Stimulated activated CD4-positive, alpha-beta T cell treated with anti-CD3 and anti-CD28 coated beads, Interleukin-15, amount 100 ng/mL, for 24 hours (primary cell): ENCODE measurements around the gene NT5DC1.

Experiments
- DNase-seq: peaks from one replicate; pipeline ENCODE4 v3.0.0-alpha.2; 2020

NT5DC1 gene

DNA sequence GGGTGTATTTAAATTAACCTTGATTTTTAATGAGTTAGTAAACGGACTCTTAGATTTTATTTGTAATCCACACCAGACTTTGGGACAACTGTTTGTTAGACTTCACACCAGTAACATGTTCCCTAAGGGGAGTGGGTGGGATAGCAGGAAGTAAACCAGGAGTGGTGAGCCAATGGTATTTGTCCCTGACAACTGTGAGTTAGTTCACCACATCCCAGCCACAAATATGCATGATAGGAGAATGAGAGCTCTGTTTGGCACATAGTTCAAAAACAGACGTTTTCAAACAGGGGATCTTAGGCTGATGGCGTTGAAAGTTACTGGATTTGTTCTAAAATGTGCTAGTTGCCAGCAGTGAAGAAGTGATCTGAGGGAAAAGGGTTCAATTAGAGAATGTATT is 44.0 kb downstream of the NT5DC1 start:
- no peak for DNase-seq

DNA sequence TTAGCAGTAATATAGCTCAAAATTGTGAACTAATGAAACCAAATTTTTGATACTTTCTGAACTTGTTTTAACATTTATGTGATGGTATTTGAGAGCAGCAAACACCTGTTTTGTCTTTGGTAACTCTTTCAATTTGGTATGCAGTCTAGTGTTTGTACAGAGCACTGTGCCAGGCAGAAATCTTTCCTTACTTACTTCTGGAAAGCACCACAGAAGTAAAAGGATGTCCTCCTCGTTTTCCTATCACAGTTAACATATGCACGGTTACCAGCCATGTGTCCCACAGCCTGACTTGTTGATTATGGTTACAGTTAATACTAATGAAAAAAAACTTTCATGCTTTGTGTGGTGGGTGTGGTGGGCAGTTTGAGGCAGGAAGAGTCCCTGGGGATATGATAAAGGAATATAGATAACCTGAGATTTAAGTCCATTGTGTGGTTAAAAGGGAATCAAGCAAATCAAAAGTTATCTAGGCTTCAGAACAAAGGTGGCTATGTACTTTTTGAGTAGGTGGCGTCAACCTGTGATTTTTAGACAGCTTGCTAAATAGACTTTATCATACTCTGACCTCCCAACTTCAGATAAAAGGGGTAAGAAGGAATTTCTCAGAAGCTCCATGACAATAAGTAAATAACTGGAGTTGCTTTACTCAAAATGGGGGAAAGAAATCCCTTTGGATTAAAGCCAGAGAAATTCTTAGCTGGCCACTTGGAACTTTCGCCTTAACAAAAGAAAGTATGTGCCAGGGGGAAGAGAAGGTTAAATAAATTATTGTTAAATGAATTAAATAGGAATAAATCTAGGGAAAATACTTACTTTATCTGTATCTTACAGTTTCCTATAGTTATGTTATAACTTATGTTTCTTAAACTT is 45.4 kb downstream of the NT5DC1 start:
- no peak for DNase-seq

DNA sequence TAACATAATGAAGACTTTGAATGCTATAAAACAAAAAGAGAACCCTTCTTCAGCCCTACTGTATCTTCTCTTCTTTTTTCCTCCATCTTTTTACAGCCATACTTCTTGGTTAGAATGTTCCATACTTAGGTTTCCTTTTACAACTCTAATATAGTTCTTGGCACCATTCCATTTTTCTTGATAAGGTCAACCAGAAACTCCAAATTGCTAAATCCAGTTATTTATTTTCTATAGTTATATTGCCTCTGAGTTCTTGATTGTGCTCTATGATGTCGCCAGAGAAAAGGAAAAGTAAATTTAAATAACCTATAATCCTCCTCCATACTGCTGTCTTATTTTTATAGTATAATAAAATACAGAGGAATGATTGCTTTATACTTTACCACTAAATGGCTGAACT is 52.0 kb downstream of the NT5DC1 start:
- DNase-seq, result no peak

DNA sequence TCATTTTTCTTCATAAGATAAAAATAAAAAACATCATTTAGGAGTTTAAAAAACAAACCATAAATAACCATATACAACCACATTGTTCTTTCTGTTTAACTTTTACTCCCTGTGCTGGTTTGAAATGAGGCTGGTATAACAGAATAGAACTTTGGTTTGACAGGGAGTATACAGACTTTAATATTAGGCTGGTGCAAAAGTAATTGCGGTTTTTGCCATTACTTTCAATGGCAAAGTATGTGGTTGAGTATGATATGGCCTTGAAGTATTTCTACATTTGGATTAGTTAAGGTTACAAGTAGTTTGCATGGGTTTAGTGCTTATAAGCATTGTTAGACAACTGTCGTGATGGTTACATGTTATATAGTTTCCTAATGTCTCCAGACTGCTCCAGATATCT is 54.2 kb downstream of the NT5DC1 start:
- no peak for DNase-seq

DNA sequence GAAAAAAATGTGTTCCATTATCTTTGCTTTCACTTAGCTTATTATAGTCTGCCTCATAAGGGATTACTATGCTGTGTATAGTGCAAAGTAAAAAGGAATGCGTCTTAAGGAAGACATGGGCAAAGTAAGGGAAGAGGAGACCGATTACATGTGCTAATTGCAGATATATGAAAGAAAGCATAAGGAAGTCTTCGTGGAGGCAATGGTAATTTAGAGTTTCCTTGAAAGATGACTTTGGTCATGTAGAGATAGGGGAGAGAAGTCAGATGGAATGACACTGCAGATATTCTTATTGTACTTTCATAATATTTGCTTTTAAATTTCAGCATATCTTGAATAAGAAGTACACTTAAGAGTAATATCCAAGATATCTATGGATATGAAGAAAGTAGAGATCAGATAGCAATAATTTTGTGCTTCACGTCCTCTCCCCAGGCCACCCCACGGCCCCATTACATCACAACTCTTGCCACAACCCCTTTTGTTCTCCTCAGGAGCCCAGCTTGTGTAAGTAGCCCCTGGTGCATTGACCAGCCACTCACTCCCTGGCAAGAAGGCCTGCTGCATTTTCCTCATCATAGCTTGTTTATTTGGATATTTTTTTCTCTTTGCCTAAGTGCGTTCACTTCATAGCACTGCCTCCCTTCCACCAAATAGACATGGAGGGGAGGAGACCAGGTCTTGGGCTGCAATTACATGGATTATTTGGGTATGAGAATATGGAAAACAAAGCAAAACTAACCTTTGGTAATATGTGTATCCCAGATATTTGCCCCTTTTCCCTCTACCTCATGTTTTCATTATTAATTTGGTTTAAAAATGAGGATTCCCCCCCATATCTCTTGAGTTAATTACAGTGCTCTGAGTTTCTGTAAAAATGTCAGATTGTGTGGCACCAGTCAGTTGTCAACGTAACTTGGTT is 56.0 kb downstream of the NT5DC1 start:
- DNase-seq, result no peak

DNA sequence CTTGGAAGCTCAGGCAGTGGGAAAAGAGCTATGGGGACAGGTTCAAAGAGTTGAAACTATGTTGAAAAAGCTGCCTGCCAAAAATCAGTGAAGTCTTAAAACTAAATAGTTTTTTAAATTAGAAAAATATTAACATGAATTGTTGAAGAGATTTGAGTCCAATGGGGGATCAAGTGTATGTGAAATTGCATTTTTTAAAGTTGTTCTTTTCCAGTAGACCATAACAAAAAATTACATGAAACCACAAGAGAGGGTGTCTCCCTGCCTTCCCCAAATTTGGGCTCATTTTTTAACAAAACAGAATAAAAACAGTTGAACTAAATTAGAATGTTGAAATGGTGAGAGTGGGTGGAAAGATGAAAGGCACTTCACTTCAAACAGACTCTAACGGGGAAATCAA is 56.7 kb downstream of the NT5DC1 start:
- no peak for DNase-seq

DNA sequence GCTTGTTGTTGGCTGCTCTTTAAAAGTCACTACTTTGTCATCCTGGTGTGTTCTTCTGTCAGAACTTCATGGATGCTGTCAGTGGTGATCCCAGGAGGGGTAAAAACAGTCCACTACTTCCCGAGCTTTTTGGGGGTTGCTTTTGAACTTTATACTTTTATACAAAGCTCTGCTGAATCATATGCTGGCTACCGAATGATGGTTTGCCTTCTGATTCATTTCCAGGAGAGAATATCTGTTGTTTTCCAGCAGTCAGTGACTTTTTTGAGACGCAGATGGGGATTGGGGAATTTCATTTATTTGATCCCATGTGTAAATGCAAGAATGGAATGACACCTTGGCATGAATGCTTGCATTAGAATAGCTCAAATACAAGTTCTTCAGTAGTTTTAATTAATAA is 58.0 kb downstream of the NT5DC1 start:
- DNase-seq, result no peak

DNA sequence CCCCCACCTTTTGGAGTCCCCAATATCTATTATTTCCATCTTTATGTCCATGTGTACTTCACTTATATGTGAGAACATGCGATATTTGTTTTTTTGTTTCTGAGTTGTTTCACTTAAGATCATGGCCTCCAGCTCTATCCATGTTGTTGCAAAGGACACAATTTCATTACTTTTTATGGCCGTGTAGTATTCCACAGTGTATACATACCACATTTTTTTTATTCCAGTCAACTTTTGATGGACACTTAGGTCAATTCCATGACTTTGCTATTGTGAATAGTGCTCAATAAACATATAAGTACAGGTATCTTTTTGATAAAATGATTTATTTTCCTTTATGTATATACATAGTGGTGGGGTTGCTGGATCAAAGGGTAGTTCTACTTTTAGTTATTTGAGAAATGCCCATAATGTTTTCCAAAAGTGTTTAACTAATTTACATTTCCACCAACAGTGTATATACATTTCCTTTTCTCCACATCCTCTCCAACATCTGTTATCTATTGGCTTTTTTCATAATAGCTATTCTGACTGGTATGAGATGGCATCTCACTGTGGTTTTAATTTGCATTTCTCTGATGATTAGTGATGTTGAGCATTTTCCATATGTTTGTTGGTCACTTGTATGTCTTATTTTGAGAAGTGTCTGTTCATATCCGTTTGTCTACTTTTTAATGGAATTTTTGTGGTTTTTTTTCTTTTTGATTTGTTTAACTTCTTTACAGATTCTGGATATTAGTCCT is 59.3 kb downstream of the NT5DC1 start:
- DNase-seq, result no peak

DNA sequence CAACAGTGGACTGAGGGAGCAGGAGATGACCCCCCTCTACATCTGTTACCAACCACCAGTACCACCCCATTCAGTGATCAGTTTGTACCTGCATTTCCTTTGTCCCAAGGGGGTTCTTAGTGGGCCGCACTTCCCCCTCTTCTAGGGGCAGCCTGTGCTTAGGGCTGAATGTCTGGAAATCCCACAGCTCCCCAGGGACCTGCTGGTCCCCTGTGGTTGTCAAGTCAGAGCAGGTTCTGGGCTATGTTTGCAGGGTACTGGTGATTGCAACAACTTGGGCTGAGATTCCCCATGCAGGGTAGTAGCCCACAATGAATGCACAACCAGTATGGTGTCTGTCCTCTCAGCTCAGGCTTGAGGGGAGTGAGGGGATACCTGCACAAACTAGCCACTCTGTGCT is 64.9 kb downstream of the NT5DC1 start:
- no peak for DNase-seq

DNA sequence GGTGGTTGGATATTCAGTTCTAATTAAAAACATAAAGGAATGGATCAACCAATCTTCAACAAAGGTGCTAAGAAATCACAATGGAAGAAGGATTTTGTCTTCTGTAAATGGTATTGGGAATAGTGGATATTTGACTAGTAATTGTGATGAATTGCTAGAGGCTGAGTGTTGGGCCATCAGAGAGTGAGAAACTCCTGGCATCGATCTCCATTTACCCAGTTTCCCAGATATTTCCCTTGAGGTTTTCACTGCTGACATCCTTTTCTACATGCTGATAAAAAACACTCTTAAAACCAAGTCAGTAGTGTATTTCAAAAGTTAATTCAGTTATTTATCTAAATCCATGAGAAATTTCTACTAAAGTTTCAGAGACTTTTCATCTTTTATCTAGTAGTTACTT is 65.7 kb downstream of the NT5DC1 start:
- DNase-seq, result no peak

DNA sequence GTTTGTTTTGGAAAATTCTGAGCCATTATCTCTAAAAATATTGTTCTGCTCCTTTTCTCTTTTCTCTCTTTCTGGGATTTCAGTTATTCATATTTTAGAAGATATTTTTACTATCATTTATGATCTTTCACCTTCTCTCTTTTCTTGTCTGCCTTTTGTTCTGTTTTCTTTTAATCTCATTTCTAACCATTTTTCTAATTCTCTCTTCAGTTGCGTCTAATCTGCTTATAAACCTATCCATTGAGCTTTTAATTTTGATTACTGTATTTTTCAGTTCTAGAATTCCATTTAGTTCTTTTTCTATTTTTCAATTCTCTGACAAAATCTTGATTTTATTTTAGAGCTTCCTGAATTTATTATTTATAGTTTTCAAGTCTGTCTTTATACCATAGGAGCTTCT is 67.5 kb downstream of the NT5DC1 start:
- no peak for DNase-seq

DNA sequence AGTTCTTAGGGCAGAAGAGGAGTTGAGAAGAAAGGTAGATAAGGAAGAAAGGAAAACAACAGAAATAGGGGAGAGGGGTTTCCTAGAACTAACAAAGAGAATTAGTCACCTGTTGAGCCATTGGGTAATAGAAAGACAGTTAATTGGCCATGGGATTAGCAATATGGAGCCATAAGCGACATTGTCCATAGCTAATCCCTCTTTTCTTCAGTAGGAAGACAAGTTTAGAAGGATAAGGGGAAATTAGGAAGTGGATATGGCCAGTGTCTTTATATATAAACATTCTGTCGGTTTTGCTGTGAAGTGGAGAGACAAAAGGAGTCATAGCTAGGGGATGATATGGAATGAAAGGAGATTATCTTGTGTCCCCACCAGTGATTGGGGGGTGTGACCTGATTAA is 69.2 kb downstream of the NT5DC1 start:
- DNase-seq, result no peak

DNA sequence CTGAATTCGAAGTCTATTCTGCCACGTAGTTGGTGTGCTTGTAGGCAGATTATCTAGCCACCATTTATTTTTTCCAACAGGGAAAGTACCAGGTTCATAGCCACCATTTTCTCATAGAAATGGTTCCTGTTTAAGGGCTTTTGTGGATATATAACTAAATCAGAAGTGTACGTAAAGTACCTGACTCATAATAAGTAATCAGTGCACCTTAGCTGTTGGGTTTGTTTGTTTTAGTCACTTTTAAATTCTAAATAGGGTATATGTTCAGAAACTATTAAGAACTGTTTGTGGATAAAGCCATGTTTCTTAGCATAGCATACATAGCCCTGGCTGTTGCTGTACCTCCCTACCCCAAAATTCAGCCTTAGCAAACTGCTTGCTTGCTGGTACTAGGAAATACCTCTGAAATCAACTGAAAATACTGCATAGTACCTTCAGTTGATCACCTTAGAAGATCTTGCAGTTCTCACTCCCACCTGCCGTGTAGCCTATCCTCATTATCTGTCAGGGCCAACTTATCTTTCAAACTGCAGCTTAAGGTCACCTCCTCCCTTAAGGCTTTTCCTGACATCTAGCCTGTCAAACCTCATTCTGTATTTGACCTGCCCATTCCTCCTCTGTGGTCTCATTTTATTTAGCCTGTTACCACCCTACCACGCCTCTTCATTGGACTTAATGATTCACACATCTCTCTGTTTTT is 69.9 kb downstream of the NT5DC1 start:
- no peak for DNase-seq

DNA sequence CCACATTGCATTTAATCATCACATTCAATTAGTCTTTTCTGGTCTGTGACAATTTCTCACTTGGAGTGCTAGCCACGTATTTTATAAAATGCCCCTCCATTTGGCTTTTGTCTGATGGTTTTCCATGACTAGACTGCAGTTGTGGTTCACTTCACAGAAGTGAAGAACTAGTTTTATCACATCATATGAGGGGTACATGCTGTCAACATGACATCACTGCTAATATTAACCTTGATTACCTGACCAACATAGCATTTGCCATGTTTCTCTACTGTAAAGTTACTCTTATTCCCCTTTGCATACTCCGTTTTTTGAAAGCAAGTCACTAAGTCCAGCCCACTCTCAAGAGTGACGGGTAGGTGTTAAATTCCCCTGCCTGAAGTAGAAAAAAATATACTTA is 73.3 kb downstream of the NT5DC1 start:
- no peak for DNase-seq

DNA sequence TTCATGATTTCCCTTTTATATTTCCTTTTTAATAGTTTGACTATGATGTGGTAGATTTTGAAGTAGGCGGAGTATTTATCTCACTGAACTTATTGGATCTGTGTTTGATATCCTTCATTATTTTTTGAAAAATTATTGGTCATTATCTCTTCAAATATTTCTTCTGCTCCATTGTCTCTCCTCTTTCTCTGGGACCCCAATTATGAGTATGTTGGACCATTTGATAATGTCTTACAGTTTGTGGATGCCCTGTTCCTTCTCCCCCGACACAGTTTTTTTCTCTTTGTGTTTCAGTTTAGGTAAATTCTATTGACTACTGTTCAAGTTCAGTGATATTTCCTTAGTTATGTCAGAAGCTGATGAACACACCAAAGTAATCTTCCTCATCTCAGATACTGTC is 74.7 kb downstream of the NT5DC1 start:
- no peak for DNase-seq

DNA sequence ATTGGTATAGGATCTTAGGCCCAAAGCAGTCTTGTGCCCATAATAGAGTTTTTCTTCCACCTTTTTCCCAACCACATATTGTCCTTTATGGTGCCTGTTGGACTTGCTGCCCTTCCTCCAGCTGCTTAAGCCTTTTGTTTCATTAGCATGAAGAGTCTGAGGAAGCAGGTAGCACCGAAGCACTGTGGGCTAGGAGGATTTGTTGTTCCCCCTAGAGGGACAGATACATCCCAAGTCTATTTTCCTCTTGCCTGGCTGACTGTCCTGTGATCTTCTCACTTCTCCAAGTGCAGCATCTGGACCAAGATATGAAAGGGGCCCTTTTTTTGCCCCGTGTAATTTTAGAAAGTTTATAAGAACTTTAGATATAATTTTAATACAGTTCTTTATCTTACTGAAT is 75.9 kb downstream of the NT5DC1 start:
- no peak for DNase-seq

DNA sequence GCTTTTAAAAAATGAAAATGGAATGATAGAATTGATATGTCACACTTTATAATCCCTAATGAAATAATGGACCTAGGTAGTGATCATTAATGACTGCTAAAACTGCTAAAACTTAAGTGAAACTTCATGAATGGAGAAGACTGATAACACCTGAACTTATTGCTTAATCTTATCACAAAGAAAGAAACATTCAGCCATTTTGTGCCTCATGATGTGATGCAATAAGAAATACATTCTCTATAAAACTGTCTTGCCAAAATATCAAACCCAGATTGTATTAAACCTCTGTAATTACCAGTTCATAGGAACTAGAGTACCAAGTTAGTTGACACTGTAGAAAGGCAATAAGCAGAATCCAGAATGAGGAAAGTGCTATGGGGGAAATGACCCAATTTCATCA is 79.7 kb downstream of the NT5DC1 start:
- DNase-seq, result no peak

DNA sequence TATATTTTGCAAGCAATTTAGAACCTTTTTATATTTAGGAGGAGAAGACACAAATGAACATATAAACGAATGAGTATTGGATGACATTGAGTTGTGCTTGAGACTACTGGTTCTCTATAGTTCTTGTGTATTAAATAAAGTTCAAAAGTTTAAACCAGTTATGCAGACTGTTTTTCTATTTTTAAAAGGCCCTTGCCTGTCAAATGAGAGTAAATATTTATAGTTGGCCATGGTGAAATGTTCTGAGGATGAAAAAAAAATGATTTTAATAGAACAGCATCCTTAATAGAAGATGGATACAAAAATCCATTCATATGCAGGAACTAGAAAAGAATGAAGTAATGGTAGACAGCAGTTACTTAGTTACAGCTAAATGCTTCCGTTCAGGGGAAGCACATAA is 88.8 kb downstream of the NT5DC1 start:
- no peak for DNase-seq

DNA sequence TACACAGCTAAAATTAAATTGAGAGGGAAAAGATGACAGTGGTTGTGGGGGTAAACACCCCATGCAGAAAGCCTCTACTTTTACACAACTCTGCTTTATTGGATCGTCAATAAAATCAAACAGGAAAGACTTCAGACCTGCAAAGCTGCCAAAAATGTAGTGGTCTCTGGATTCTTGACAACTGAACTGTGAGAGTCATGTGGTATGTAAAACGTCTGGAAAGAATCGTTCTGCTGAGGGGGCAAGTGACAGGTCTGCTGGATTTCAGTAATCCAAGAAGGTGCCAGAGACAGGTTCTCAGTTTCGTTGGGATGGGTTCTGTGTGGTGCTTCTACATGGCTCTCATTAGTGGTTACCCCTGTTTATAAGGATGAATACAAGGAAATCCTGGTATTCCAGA is 89.9 kb downstream of the NT5DC1 start:
- DNase-seq, result no peak

DNA sequence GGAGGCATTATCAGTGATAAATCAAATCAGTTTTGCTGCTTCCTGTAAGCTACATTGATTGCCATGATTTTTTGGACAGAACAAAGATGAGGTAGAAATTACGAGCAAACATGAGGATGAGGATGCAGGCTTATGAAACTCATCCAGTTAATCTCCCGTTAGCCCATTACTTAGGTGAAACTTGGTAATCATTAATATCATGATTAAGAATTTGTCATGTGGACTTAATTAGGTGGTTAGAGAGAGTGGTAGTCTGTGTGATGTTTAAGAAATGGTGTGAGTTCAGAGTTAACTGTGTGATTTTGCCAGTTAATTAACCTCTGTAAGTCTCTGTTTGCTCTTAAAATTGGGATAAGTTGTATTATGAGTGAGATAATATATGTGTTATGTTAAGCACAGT is 91.2 kb downstream of the NT5DC1 start:
- DNase-seq, result no peak

DNA sequence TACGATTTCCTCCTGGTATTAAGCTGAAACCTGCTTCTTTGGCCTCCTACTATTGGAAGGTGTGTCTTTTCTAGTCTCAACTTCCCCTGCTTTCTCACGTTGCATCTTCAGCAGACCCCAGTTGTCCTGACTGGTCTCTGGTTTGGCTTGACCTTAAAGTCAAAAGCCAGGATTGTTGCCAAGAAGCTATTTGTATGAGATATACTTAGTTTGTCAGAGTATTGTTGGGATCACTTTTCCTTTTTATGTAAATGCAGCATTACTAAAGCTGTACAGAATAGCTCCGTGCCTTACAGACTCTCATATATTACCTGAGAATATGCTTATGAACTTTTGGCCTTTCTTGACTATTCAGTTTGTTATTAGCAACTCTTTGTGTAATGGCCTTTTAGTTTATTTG is 92.1 kb downstream of the NT5DC1 start:
- no peak for DNase-seq

DNA sequence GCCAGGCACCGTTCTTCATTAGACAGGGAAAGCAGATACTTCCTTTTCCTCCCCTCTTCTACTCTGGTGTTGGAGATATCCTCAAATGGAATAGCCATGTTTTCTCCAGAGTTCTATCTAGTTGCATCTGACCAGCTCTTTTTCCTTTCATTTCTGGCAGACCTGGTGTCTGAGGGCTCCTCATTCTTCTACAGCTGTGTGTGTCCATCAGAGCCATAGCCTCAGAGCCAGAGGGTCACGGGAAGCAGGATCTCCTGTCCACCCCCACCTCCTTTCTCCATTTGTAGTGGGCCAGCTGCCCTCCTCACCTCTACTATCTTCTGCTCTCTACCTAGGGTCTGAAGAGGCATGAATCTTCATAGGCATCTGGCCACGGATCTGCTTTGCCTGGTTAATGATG is 96.2 kb downstream of the NT5DC1 start:
- no peak for DNase-seq
